Measurements from ENCODE around the gene HCRT. TPM values are rescaled to one million over a fixed set of nuclear protein-coding genes. Genes with fewer than 3 reads are reported as not detected.

HCRT gene
- total RNA-seq, 1 donor from 2014 or later = not detected

- Histone ChIP-seq H3K4me3 (ENCODE audit: low read depth, low read length) (no peak overlapping the region), H3K27me3 (ENCODE audit: control insufficient read depth, insufficient read depth, low read length) (peaks cover 16% of the 10 kb centered on the region)
- FAIRE-seq = no peak
These were observed 2.1 kb downstream of the HCRT start for GRCh38 chr17:42182927-42183734.

GRCh38 chr17:42181851-42182207, 3.4 kb downstream of the HCRT start:
- DNase-seq (ENCODE audit: low read depth) = no peak
- no peak for FAIRE-seq
- Histone ChIP-seq H3K4me3 (ENCODE audit: low read depth, low read length) (no peak overlapping the region), H3K27me3 (ENCODE audit: control insufficient read depth, insufficient read depth, low read length) (peaks cover 16% of the 10 kb centered on the region), H3K36me3 (ENCODE audit: control insufficient read depth, insufficient read depth, low read length) (no peaks in the 10 kb centered on the region)
- no peak for TF ChIP-seq CTCF (IDR thresholded peaks at IDR 0.05; ENCODE audit: insufficient read depth, low read length, severe bottlenecking)

More at GRCh38 chr17:42182927-42183734, 2.1 kb downstream of the HCRT start:
- peak; percentile 45 for DNase-seq (ENCODE audit: low read depth)
- TF ChIP-seq CTCF (IDR thresholded peaks at IDR 0.05; ENCODE audit: insufficient read depth, low read length, severe bottlenecking) = no peak
- H3K36me3 ChIP-seq (ENCODE audit: control insufficient read depth, insufficient read depth, low read length) = no peaks in the 10 kb centered on the region

- Histone ChIP-seq H3K4me3 (ENCODE audit: low read depth, low read length) (no peak within 1 kb of the TSS), H3K36me3 (ENCODE audit: control insufficient read depth, insufficient read depth, low read length) (no peaks in the 10 kb centered on the region), H3K27me3 (ENCODE audit: control insufficient read depth, insufficient read depth, low read length) (peaks cover 16% of the 10 kb centered on the region)
- FAIRE-seq (peak; percentile 43), DNase-seq (ENCODE audit: low read depth) (peak; percentile 20)
- TF ChIP-seq CTCF (IDR thresholded peaks at IDR 0.05; ENCODE audit: insufficient read depth, low read length, severe bottlenecking) = peak; percentile 56
These were observed 4.1 kb downstream of the HCRT start, which contains the start of gene KCNH4 for GRCh38 chr17:42180922-42181850. Gene KCNH4 (minus strand): TSS chr17:42181142. CDS start chr17:42180945, 197 bp downstream.

- DNase-seq (ENCODE audit: low read depth) (no peak), FAIRE-seq (no peak)
- H3K27me3 ChIP-seq (ENCODE audit: control insufficient read depth, insufficient read depth, low read length) = peaks cover 14% of the 10 kb centered on the region
- H3K36me3 ChIP-seq (ENCODE audit: control insufficient read depth, insufficient read depth, low read length) = no peaks in the 10 kb centered on the region
- TF ChIP-seq CTCF (IDR thresholded peaks at IDR 0.05; ENCODE audit: insufficient read depth, low read length, severe bottlenecking) = no peak
- no peak overlapping the region for H3K4me3 ChIP-seq (ENCODE audit: low read depth, low read length)
These were observed 4.8 kb downstream of the HCRT start for GRCh38 chr17:42180411-42180921.

- Histone ChIP-seq H3K36me3 (ENCODE audit: control insufficient read depth, insufficient read depth, low read length) (no peaks in the 10 kb centered on the region), H3K4me3 (ENCODE audit: low read depth, low read length) (no peak overlapping the region), H3K27me3 (ENCODE audit: control insufficient read depth, insufficient read depth, low read length) (peaks cover 14% of the 10 kb centered on the region)
- DNase-seq (ENCODE audit: low read depth) (no peak), FAIRE-seq (no peak)
- no peak for TF ChIP-seq CTCF (IDR thresholded peaks at IDR 0.05; ENCODE audit: insufficient read depth, low read length, severe bottlenecking)
These were observed 5.3 kb downstream of the HCRT start for GRCh38 chr17:42179911-42180410.
